HG02938 (cell line): ENCODE measurements around the gene KCTD5.
"Not testable (repeated sequence)": the region's sequence is repeated elsewhere in the genome, so short reads cannot be mapped to it uniquely, and the experiment has no call there.

ENCODE experiments used
- ATAC-seq: cut with Tn5 transposase; IDR thresholded peaks from one replicate; pipeline ENCODE4 v1.9.1; 2021; ENCODE audit warnings: mild to moderate bottlenecking, moderate library complexity; ENCODE audit not compliant: unreplicated experiment

The KCTD5 gene, protein sequence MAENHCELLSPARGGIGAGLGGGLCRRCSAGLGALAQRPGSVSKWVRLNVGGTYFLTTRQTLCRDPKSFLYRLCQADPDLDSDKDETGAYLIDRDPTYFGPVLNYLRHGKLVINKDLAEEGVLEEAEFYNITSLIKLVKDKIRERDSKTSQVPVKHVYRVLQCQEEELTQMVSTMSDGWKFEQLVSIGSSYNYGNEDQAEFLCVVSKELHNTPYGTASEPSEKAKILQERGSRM

DNA sequence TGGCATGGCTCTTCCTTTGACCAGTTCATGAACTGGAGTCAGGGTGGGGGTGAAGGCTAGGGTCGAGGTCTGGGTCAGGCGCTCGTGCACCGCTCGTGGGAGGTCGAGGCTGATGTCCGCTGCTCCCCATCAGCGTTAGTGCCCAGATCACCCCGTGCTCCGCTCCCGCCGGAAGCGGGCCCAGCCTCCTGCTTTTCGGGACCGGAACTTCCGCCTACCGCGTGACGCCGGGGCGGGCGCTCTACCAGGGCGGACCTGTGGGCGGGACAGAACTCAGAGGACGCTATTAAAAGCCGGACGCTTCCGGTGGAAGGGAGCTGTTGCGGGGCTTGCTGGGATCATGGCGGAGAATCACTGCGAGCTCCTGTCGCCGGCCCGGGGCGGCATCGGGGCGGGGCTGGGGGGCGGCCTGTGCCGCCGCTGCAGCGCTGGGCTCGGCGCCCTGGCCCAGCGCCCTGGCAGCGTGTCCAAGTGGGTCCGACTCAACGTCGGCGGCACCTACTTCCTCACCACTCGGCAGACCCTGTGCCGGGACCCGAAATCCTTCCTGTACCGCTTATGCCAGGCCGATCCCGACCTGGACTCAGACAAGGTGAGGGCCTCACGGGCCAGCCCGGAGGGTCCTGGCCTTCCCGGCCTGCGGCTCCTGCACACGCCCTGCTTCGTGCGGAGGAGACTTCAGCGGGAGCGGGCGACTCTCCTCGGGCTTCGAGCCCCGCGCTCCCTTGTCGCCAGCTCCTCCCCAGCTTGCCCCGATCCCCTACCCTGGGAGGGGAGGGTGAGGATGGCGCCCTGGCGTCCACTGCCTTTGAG lies at the start of gene KCTD5:
KCTD5 (plus strand) TSS at position 315 of the 813 bp plus-strand sequence; CDS start at position 341, 26 bp downstream.
- ATAC-seq = peak; percentile 63

DNA sequence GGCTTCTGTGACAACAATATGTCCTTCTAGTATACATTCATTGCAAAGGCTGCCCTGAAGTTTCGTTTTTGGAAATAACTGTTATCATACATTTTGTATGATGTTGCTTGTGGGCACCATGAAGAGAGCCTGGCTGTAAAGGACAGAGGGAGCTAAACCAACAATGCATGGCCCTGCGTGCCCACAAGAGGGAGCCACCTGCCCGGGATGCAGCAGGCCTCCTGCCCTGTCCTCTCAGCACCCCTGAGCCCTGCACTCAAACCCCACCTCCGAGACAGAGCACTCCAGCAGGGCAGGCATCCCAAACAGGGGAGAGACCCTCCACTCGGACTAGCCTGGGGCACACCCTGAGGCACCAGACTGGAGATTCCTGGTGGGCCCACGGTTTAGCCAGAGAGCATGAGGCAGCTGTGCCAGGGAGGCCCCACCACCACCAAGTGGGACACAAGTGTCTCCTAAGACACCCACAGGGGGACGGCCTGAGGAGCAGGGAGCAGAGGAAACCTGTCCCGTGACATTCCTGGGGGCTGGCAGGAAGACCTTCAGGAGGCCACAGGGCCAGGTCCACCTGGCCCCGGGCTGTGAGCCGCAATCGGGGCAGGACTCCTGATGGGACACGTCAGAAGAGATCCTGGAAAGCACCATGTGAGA lies 43.1 kb upstream of the KCTD5 start:
- ATAC-seq = not testable (repeated sequence)

DNA sequence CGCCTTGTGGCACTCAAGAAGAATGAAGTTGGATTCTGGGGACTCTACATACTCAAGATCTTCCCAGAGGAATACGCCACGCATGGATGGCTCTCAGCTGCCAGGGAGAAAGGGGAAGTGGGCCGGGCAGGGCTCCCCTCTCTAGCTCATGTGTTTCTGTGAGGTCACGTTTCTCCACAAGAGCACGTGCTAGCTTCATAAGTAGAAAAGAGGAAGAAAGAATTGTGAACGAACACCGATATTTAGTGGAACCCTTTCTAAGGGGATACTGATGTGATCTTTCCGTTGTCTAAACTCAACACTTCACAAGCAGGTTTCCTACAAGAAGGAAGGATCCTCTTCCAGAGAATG lies 42.6 kb upstream of the KCTD5 start:
- not testable (repeated sequence) for ATAC-seq

DNA sequence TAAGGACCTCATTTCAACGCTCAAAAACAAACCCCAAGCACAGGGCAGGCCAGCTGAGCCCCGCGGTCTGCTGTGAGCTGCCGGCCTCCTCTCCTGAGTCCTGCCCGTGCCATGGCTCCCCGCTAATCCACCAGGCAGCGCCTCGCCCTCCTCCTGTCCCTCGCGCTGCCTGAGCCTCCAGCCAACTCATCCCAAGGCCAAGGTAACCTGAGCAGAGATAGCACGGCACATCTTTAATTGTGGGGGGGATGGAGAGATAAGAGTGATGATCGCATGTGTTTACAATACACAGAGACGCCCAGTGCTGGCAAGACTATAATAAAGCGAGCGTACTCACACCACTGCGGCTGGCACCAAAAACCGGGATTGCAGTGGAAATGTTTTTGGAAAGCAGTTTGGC lies 39.8 kb upstream of the KCTD5 start:
- ATAC-seq = not testable (repeated sequence)

DNA sequence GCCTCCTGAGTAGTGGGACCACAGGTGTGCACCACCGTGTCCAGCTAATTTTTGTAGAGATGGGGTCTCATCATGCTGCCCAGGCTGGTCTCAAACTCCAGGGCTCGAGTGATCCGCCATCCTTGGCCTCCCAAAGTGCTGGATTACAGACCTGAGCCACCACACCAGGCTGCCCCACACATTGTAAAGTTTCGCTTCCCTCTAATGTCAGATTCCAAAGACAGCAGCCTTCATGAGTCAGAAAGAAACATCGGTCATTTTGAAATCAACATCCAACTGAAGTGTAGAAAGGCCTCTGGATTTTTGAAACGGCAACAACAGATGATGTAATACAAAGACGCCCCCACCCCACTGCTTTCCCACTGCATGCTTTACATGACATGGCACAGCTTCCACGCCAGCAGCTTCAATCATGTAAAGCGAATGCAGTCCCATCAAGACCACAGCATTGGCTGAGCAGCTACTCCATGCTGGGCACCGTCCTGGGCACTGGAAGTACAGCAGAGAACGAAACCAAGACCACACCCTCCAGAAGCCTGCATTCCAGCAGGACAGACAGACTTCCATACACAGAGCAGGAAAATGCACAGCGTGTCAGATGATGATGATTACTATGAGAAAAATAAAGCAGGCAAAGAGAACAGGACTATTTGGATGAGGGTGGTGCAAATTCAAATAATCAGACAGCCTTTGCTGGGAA lies 37.4 kb upstream of the KCTD5 start:
- not testable (repeated sequence) for ATAC-seq

DNA sequence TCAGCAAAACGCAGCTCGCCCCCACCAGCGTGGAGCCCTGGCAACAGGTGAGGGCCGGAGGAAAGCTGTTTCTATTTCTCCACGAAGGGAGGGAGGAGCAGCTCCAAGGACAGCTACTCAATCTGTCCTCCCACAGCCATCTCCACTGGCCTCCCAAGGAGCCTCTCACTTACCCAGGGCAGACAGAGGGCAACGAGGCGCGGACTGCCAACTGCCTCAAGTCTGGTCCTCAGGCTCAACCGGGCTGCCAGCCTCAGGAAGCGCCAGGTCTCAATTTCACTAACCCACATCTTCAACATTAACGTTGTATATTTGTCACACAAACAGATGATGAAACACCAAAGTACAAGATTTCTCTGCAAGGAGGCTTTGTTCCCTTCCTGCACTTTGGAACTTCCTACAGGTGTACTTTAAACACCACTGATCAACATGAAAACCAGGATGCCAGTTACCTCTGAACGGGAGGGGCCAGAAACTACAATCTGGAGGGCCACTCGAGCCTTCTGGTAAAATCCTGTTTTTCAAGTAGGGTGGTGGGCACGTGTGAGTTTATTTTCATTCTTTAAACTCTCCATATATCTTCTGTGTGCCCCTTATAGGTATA lies 31.0 kb upstream of the KCTD5 start:
- not testable (repeated sequence) for ATAC-seq

DNA sequence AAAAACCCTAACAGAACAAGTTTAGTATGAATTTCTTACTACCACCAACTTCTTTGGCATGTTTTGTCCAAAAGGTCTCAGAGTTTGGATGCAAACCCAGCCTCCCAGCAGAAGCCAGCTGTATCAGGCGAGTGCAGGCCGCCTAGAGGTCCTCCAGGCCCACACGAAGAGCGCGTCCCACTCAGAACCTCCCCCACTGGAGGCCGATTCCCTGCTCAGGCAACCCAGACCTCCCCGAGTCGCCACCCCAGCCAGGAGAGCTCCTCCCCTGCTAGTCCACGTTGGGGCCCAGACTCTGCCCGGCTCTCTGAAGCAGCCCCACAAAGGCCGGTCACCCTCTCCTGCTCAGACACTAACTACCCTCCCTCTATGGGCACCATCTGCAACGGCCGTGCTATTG lies 28.4 kb upstream of the KCTD5 start:
- not testable (repeated sequence) for ATAC-seq

DNA sequence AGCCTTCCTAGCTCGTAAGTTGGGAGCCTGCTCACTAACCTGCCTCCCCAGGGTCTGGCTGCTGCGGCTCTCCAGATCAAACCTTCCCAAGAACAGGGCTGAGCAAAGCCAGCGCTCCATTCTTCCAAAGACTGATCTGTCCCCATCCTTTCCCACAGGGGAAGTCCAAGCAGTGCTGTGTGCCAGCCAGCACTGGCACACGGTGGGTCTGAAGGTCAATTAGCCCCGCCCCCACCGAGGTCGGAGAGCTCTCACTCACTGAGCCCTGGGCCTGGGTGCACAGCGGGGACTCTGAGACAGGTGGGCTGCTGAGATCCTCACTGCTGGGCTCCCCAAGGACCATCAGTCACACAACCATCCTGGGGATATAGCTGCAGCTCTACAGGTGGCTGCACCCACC lies 27.4 kb upstream of the KCTD5 start:
- ATAC-seq = not testable (repeated sequence)

DNA sequence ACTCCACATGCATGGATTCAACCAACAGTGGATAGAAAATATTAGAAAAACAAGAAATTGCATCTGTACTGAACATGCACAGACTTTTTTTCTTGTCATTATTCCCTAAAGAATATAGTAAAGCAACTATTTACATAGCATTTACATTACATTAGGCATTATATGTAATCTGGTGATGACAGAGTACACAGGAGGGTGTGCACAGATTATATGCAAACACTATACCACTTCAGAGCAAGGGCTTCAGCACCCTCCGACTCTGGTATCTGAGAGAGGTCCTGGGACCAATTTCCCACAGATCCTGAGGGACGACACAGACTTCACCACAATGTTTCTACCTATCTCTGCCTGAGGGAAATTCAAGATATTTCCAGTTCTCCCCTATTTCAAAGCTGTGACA lies 25.3 kb upstream of the KCTD5 start:
- no peak for ATAC-seq

DNA sequence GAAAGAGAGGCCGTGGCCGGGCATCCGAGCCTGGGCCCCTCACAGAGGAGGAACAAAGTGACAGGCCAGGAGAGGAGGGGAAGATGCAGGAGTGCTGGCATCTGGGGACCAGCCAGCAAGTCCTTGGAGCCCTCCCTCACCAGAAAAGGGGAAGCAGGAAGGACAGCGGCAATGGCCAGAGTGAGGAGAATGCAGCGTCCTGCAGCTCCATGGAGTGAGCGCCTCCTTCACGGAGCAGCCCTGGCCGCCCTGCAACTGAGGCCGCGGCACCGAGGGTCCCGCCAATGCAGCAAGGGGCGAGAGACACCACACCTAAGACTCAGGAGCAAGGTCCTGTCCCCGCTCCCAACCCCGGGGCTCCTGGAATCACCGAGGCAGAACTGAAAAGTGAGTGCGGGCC lies 24.5 kb upstream of the KCTD5 start:
- not testable (repeated sequence) for ATAC-seq

DNA sequence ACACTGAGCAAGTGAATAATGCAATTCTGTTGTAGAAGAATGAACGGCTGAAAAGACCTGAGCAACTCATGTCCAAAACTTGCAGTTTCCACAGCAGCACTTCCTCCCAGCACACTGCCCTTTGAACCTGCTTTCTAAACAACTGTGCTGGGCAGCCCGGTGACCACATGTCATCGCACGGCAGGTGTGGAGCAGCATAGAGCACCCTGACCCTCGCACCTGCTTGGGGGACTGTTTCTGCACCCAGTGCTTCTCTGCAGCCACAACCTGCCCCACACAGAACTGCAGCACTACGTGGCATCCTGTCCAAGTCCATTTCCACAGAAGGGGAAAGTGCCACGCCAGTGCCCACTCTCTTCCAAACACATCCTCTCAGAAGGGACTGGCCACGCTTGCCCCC lies 22.8 kb upstream of the KCTD5 start:
- not testable (repeated sequence) for ATAC-seq

DNA sequence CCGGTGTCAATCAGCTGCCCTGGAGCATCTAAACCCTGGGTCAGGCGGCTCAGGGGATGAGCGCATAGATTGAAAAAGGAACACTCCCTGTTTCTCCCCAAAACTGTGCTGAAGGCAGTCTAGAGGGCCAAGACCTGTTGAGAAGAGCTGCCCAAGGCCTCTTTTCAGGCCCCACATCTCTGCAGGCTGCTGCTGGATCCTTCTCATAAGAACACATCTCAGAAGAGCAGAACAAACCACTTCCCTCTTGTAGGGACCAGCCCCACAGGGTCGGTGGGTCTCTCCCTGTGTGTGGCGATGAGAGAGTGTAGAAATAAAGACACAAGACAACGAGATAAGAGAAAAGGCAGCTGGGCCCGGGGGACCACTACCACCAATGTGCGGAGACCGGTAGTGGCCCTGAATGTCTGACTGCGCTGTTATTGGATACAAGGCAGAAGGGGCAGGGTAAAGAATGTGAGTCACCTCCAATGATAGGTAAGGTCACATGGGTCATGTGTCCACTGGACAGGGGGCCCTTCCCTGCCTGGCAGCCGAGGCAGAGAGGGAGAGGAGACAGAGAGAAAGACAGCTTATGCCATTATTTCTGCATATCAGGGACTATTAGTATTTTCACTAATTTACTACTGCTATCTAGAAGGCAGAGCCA lies 22.2 kb upstream of the KCTD5 start:
- not testable (repeated sequence) for ATAC-seq

DNA sequence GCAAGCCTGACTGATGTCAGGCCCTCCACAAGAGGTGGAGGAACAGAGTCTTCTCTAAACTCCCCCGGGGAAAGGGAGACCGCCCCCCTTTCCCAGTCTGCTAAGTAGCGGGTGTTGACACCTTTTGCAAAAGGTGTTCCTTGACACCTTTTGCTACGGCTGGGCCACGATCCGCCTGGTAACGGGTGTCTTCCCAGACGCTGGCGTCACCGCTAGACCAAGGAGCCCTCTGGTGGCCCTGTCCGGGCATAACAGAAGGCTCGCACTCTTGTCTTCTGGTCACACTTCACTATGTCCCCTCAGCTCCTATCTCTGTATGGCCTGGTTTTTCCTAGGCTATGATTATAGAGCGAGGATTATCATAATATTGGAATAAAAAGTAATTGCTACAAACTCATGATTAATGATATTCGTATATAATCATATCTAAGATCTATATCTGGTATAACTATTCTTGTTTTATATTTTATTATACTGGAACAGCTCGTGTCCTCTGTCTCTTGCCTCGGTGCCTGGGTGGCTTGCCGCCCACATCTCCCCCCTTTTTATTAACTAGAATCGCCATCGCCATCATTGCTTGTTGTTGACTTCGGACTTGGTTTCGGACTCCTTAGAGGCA lies 21.5 kb upstream of the KCTD5 start:
- ATAC-seq = not testable (repeated sequence)

DNA sequence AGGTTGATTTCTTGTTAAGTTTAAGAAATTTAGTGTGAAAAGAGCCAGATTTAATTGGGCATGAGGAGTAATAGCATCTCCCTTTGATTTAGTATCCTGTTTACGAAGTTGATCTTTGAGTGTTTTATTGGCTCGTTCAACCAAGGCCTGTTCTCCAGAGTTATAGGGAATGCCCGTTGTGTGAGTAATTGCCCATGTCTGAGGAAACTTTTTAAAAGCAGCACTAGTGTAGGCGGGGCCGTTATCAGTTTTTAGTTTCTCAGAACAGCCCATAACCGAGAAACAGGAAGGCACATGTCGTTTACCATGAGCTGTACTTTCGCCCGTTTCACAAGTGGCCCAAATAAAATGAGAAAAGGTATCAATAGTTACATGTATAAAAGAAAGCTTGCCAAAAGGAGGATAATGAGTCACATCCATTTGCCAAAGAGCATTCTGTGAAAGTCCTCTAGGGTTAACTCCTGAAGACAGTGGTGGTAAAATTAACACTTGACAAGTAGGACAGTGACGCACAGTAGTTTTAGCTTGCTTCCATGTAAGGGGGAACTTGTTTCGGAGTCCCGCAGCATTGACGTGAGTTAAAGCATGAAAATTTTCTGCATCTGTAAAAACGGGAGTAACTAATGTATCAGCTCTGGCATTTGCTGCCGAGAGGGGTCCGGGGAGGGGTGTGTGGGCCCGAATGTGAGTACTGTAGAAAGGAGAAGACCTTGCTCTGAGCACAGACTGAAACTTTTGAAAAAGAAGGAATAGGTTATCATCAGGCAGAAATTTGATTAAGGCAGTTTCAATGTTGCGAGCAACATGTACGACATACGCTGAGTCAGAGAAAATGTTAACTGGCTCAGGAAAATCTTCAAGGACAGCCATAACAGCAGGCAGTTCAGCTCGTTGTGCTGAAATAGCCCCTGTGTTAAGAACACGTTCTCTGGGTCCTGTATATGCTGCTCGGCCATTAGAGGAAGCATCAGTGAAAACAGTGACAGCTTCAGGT lies 18.5 kb upstream of the KCTD5 start:
- no peak for ATAC-seq

DNA sequence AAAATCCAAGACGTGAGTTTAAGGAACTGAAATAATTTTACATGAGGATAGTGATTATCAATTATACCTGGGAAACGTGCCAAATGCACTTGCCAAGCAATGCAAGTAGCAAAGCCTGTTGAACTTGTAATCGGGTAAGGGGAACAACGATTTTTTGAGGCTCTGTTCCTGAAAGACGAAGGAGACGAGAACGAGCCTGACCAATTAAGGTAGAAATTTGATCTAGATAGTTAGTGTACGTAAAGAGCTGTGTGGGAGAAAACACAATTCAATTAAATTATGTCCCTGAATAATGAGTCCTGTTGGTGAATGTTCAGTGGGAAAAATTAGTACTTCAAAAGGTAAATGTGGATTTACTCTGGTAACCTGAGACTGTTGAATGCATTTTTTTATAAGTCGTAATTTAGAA lies 17.7 kb upstream of the KCTD5 start:
- ATAC-seq = no peak

DNA sequence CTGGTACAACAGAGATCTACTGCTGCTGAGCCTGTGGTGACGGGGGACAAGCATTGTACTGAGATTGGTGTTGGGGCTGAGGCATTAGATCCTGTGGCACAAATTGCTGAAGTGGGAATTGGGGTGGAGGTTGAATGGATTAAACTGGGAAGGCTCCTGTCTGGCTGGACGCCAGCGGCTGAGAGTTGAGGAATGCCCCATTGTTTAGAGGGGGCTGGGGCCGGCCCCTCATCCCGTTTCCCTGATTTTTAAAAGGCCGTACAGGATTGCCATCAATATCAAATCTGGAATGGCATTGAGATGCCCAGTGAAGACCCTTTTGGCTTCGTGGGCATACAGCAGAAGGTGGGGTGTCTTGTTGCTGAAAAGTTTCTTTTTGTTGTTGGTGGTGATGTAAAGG lies 15.7 kb upstream of the KCTD5 start:
- not testable (repeated sequence) for ATAC-seq

DNA sequence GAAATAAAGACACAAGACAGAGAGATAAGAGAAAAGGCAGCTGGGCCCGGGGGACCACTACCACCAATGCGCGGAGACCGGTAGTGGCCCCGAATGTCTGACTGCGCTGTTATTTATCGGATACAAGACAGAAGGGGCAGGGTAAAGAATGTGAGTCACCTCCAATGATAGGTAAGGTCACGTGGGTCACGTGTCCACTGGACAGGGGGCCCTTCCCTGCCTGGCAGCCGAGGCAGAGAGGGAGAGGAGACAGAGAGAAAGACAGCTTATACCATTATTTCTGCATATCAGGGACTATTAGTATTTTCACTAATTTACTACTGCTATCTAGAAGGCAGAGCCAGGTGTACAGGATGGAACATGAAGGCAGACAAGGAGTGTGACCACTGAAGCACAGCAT lies 12.7 kb upstream of the KCTD5 start:
- not testable (repeated sequence) for ATAC-seq

DNA sequence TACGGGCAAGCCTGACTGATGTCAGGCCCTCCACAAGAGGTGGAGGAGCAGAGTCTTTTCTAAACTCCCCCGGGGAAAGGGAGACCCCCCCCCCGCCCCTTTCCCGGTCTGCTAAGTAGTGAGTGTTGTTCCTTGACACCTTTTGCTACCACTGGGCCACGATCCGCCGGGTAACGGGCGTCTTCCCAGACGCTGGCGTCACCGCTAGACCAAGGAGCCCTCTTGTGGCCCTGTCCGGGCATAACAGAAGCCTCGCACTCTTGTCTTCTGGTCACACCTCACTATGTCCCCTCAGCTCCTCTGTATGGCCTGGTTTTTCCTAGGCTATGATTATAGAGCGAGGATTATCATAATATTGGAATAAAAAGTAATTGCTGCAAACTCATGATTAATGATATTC lies 12.3 kb upstream of the KCTD5 start:
- ATAC-seq = not testable (repeated sequence)

DNA sequence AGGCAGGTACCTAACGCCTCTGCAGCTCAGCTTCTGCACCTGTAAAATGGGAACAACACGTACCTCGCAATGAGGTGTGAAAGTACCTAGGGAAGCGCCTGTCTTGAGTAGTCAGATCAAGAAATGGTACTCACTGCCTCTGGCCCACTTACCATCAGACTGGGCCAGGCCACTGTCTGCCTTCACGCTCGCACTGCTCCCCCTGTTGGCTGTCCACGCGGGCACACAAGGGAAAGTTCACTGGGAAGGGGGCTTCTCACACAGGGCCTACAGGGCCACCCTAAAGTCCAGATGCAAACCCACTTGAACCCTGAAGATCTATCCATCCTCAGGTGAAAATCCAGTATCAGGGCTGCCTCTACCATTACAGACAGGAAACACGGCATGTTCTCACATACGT lies 11.1 kb upstream of the KCTD5 start:
- ATAC-seq = not testable (repeated sequence)
